HG03457 (cell line): ENCODE results near the gene ACTR3C.
A peak's percentile ranks its signal among the peaks of the same experiment; 100 is the strongest.

Source experiments
- ATAC-seq: cut with Tn5 transposase; IDR thresholded peaks from one replicate; pipeline ENCODE4 v1.9.1; 2021; ENCODE audit warnings: moderate number of reproducible peaks; ENCODE audit not compliant: unreplicated experiment

The ACTR3C gene

GRCh38 chr7:150322833-150323681, at the start of gene ACTR3C, which contains the start of gene LRRC61:
Gene ACTR3C, minus strand, starts transcription at chr7:150323545. Its CDS starts 28,249 bp downstream, at chr7:150295296.
Gene LRRC61, plus strand, starts transcription at chr7:150323355. Its CDS starts 13,507 bp downstream, at chr7:150336862.
- peak; percentile 45 for ATAC-seq

GRCh38 chr7:150372271-150373048, 49.1 kb upstream of the ACTR3C start:
- ATAC-seq = no peak

GRCh38 chr7:150371996-150372270, 48.6 kb upstream of the ACTR3C start:
- no peak for ATAC-seq

GRCh38 chr7:150371131-150371995, 48.0 kb upstream of the ACTR3C start:
- ATAC-seq = no peak

- no peak for ATAC-seq
Observed at GRCh38 chr7:150370612-150371071, 47.3 kb upstream of the ACTR3C start.

- no peak for ATAC-seq
Observed at GRCh38 chr7:150369748-150370501, 46.6 kb upstream of the ACTR3C start.

- peak; percentile 39 for ATAC-seq
Observed at GRCh38 chr7:150368884-150369747, 45.8 kb upstream of the ACTR3C start.

GRCh38 chr7:150368096-150368883, 44.9 kb upstream of the ACTR3C start, which contains the start of gene REPIN1:
Gene REPIN1, plus strand, starts transcription at chr7:150368822. Its CDS starts 890 bp downstream, at chr7:150369712.
- ATAC-seq = no peak

GRCh38 chr7:150367677-150368095, 44.3 kb upstream of the ACTR3C start:
- ATAC-seq = no peak

- no peak for ATAC-seq
Observed at GRCh38 chr7:150365673-150366398, 42.5 kb upstream of the ACTR3C start.

- ATAC-seq = no peak
Observed at GRCh38 chr7:150365194-150365593, 41.8 kb upstream of the ACTR3C start.

- no peak for ATAC-seq
Observed at GRCh38 chr7:150363872-150364271, 40.5 kb upstream of the ACTR3C start.

GRCh38 chr7:150363370-150363769, 40.0 kb upstream of the ACTR3C start:
- no peak for ATAC-seq

- ATAC-seq = no peak
Observed at GRCh38 chr7:150361807-150362621, 38.7 kb upstream of the ACTR3C start.

- no peak for ATAC-seq
Observed at GRCh38 chr7:150361402-150361801, 38.1 kb upstream of the ACTR3C start.

GRCh38 chr7:150360363-150361058, 37.2 kb upstream of the ACTR3C start:
- ATAC-seq = no peak
